ENCODE measurements around the gene AHR.

The AHR gene

GRCh38 chr7:17354473-17354872 is 56.0 kb downstream of the AHR start:
- H3K27ac ChIP-seq (ENCODE audit: insufficient read depth, low read length, poor library complexity, severe bottlenecking): no peak overlapping the region
- no peak overlapping the region for H3K4me3 ChIP-seq (ENCODE audit: insufficient read depth, low read depth, low read length, poor library complexity, severe bottlenecking)
- no peaks in the 10 kb centered on the region for H3K9me3 ChIP-seq (ENCODE audit: control insufficient read depth, low read length)
- no peaks in the 10 kb centered on the region for H3K27me3 ChIP-seq (replicated peaks; ENCODE audit: control insufficient read depth, insufficient read depth, low read length, poor library complexity, severe bottlenecking)
- H3K4me1 ChIP-seq (ENCODE audit: control insufficient read depth, insufficient read depth, low read length, poor library complexity, severe bottlenecking): no peaks in the 10 kb centered on the region
- no peaks in the 10 kb centered on the region for H3K36me3 ChIP-seq (ENCODE audit: control insufficient read depth, insufficient read depth, low read length)
- DNase-seq: no peak

- Histone ChIP-seq H3K27me3 (replicated peaks; ENCODE audit: control insufficient read depth, insufficient read depth, low read length, poor library complexity, severe bottlenecking) (no peaks in the 10 kb centered on the region), H3K9me3 (ENCODE audit: control insufficient read depth, low read length) (no peaks in the 10 kb centered on the region), H3K36me3 (ENCODE audit: control insufficient read depth, insufficient read depth, low read length) (no peaks in the 10 kb centered on the region), H3K4me1 (ENCODE audit: control insufficient read depth, insufficient read depth, low read length, poor library complexity, severe bottlenecking) (no peaks in the 10 kb centered on the region), H3K4me3 (ENCODE audit: insufficient read depth, low read depth, low read length, poor library complexity, severe bottlenecking) (no peak overlapping the region), H3K27ac (ENCODE audit: insufficient read depth, low read length, poor library complexity, severe bottlenecking) (no peak overlapping the region)
- no peak for DNase-seq
These were observed 56.6 kb downstream of the AHR start for GRCh38 chr7:17355050-17355449.

- no peak for DNase-seq
- no peaks in the 10 kb centered on the region for H3K27me3 ChIP-seq (replicated peaks; ENCODE audit: control insufficient read depth, insufficient read depth, low read length, poor library complexity, severe bottlenecking)
- H3K9me3 ChIP-seq (ENCODE audit: control insufficient read depth, low read length): no peaks in the 10 kb centered on the region
- H3K36me3 ChIP-seq (ENCODE audit: control insufficient read depth, insufficient read depth, low read length): no peaks in the 10 kb centered on the region
- H3K27ac ChIP-seq (ENCODE audit: insufficient read depth, low read length, poor library complexity, severe bottlenecking): no peak overlapping the region
- no peaks in the 10 kb centered on the region for H3K4me1 ChIP-seq (ENCODE audit: control insufficient read depth, insufficient read depth, low read length, poor library complexity, severe bottlenecking)
- no peak overlapping the region for H3K4me3 ChIP-seq (ENCODE audit: insufficient read depth, low read depth, low read length, poor library complexity, severe bottlenecking)
These were observed 59.5 kb downstream of the AHR start for GRCh38 chr7:17357952-17358351.

- no peak overlapping the region for H3K4me3 ChIP-seq (ENCODE audit: insufficient read depth, low read depth, low read length, poor library complexity, severe bottlenecking)
- H3K4me1 ChIP-seq (ENCODE audit: control insufficient read depth, insufficient read depth, low read length, poor library complexity, severe bottlenecking): no peaks in the 10 kb centered on the region
- no peaks in the 10 kb centered on the region for H3K36me3 ChIP-seq (ENCODE audit: control insufficient read depth, insufficient read depth, low read length)
- no peaks in the 10 kb centered on the region for H3K9me3 ChIP-seq (ENCODE audit: control insufficient read depth, low read length)
- H3K27me3 ChIP-seq (replicated peaks; ENCODE audit: control insufficient read depth, insufficient read depth, low read length, poor library complexity, severe bottlenecking): no peaks in the 10 kb centered on the region
- no peak for DNase-seq
- no peak overlapping the region for H3K27ac ChIP-seq (ENCODE audit: insufficient read depth, low read length, poor library complexity, severe bottlenecking)
These were observed 61.2 kb downstream of the AHR start for GRCh38 chr7:17359610-17360009.

- H3K4me1 ChIP-seq (ENCODE audit: control insufficient read depth, insufficient read depth, low read length, poor library complexity, severe bottlenecking): no peaks in the 10 kb centered on the region
- H3K27ac ChIP-seq (ENCODE audit: insufficient read depth, low read length, poor library complexity, severe bottlenecking): no peak overlapping the region
- H3K4me3 ChIP-seq (ENCODE audit: insufficient read depth, low read depth, low read length, poor library complexity, severe bottlenecking): no peak overlapping the region
- H3K9me3 ChIP-seq (ENCODE audit: control insufficient read depth, low read length): no peaks in the 10 kb centered on the region
- H3K27me3 ChIP-seq (replicated peaks; ENCODE audit: control insufficient read depth, insufficient read depth, low read length, poor library complexity, severe bottlenecking): no peaks in the 10 kb centered on the region
- H3K36me3 ChIP-seq (ENCODE audit: control insufficient read depth, insufficient read depth, low read length): no peaks in the 10 kb centered on the region
- no peak for DNase-seq
These were observed 64.1 kb downstream of the AHR start for GRCh38 chr7:17362439-17363105.

- no peak for DNase-seq
- H3K36me3 ChIP-seq (ENCODE audit: control insufficient read depth, insufficient read depth, low read length): no peaks in the 10 kb centered on the region
- H3K4me3 ChIP-seq (ENCODE audit: insufficient read depth, low read depth, low read length, poor library complexity, severe bottlenecking): no peak overlapping the region
- no peaks in the 10 kb centered on the region for H3K27me3 ChIP-seq (replicated peaks; ENCODE audit: control insufficient read depth, insufficient read depth, low read length, poor library complexity, severe bottlenecking)
- no peaks in the 10 kb centered on the region for H3K9me3 ChIP-seq (ENCODE audit: control insufficient read depth, low read length)
- H3K4me1 ChIP-seq (ENCODE audit: control insufficient read depth, insufficient read depth, low read length, poor library complexity, severe bottlenecking): no peaks in the 10 kb centered on the region
- H3K27ac ChIP-seq (ENCODE audit: insufficient read depth, low read length, poor library complexity, severe bottlenecking): no peak overlapping the region
These were observed 66.2 kb downstream of the AHR start for GRCh38 chr7:17364671-17365070.

- Histone ChIP-seq H3K4me3 (ENCODE audit: insufficient read depth, low read depth, low read length, poor library complexity, severe bottlenecking) (no peak overlapping the region), H3K36me3 (ENCODE audit: control insufficient read depth, insufficient read depth, low read length) (no peaks in the 10 kb centered on the region), H3K27ac (ENCODE audit: insufficient read depth, low read length, poor library complexity, severe bottlenecking) (no peak overlapping the region), H3K27me3 (replicated peaks; ENCODE audit: control insufficient read depth, insufficient read depth, low read length, poor library complexity, severe bottlenecking) (no peaks in the 10 kb centered on the region), H3K9me3 (ENCODE audit: control insufficient read depth, low read length) (no peaks in the 10 kb centered on the region), H3K4me1 (ENCODE audit: control insufficient read depth, insufficient read depth, low read length, poor library complexity, severe bottlenecking) (no peaks in the 10 kb centered on the region)
- DNase-seq: no peak
These were observed 67.3 kb downstream of the AHR start for GRCh38 chr7:17365775-17366174.

- no peaks in the 10 kb centered on the region for H3K4me1 ChIP-seq (ENCODE audit: control insufficient read depth, insufficient read depth, low read length, poor library complexity, severe bottlenecking)
- DNase-seq: no peak
- no peaks in the 10 kb centered on the region for H3K27me3 ChIP-seq (replicated peaks; ENCODE audit: control insufficient read depth, insufficient read depth, low read length, poor library complexity, severe bottlenecking)
- H3K27ac ChIP-seq (ENCODE audit: insufficient read depth, low read length, poor library complexity, severe bottlenecking): no peak overlapping the region
- H3K36me3 ChIP-seq (ENCODE audit: control insufficient read depth, insufficient read depth, low read length): no peaks in the 10 kb centered on the region
- no peak overlapping the region for H3K4me3 ChIP-seq (ENCODE audit: insufficient read depth, low read depth, low read length, poor library complexity, severe bottlenecking)
- H3K9me3 ChIP-seq (ENCODE audit: control insufficient read depth, low read length): no peaks in the 10 kb centered on the region
These were observed 69.0 kb downstream of the AHR start for GRCh38 chr7:17367502-17367901.

GRCh38 chr7:17368856-17369524 is 70.5 kb downstream of the AHR start:
- H3K27me3 ChIP-seq (replicated peaks; ENCODE audit: control insufficient read depth, insufficient read depth, low read length, poor library complexity, severe bottlenecking): no peaks in the 10 kb centered on the region
- DNase-seq: no peak
- H3K27ac ChIP-seq (ENCODE audit: insufficient read depth, low read length, poor library complexity, severe bottlenecking): no peak overlapping the region
- no peaks in the 10 kb centered on the region for H3K36me3 ChIP-seq (ENCODE audit: control insufficient read depth, insufficient read depth, low read length)
- no peak overlapping the region for H3K4me3 ChIP-seq (ENCODE audit: insufficient read depth, low read depth, low read length, poor library complexity, severe bottlenecking)
- H3K4me1 ChIP-seq (ENCODE audit: control insufficient read depth, insufficient read depth, low read length, poor library complexity, severe bottlenecking): no peaks in the 10 kb centered on the region
- H3K9me3 ChIP-seq (ENCODE audit: control insufficient read depth, low read length): no peaks in the 10 kb centered on the region

- no peaks in the 10 kb centered on the region for H3K27me3 ChIP-seq (replicated peaks; ENCODE audit: control insufficient read depth, insufficient read depth, low read length, poor library complexity, severe bottlenecking)
- no peaks in the 10 kb centered on the region for H3K36me3 ChIP-seq (ENCODE audit: control insufficient read depth, insufficient read depth, low read length)
- no peak overlapping the region for H3K4me3 ChIP-seq (ENCODE audit: insufficient read depth, low read depth, low read length, poor library complexity, severe bottlenecking)
- DNase-seq: no peak
- no peaks in the 10 kb centered on the region for H3K4me1 ChIP-seq (ENCODE audit: control insufficient read depth, insufficient read depth, low read length, poor library complexity, severe bottlenecking)
- H3K27ac ChIP-seq (ENCODE audit: insufficient read depth, low read length, poor library complexity, severe bottlenecking): no peak overlapping the region
- no peaks in the 10 kb centered on the region for H3K9me3 ChIP-seq (ENCODE audit: control insufficient read depth, low read length)
These were observed 71.4 kb downstream of the AHR start for GRCh38 chr7:17369691-17370426.
